G401.6 (cell line): ENCODE data around the gene ABCA12.

Experiments used
- FAIRE-seq: peaks from 2 replicates; lab custom pipeline; 2012; peaks lifted over from hg19 to GRCh38; lab: Jason Lieb, UNC

Gene ABCA12

DNA sequence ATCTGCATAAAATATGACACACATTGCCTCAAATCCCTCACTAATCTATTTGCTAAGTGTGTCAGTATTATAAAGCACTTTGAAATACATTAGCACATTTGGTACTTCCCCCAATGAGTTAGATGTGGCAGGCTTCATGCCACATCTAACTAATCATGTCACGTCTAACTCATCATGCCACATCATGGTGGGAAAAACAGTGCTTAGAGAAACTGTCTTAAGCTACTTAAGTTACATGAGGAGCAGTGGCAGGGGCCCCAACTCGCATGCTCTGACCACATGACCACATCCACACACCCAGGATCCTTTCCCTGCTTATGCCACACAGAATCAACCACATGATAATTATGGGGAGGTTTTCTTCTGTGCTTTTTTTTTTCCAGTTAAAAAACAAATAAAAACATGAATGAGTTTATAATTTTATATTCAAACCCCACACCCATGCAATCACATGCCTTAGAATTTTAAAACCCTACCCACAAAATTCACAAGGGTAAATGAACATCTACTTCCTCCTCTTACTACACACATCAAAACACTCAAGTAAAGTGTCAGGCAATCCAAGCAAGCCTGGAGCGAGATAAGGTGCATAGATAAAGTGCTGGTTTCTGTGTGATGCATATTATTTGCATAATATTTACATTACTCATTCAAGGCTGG lies 1.6 kb downstream of the ABCA12 start:
- FAIRE-seq, result no peak

DNA sequence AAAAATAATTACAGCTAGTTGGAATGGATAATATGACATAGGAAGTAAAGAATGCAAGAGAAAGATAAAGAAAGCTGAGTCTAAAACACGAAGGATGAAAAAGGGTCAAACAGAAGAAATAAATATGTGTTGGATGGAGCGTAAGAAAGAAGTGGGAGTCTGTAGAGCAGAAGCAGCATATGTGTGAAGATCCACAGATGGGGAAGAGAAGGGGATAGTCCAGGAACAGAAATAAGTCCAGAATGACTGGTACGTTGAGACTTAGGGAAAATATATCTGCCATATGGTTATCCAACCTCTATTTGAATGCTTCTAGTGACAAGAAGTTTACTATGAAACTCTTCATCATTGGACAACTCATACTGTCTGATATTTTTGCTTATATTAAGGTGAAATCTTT lies 18.0 kb downstream of the ABCA12 start:
- FAIRE-seq, result no peak

DNA sequence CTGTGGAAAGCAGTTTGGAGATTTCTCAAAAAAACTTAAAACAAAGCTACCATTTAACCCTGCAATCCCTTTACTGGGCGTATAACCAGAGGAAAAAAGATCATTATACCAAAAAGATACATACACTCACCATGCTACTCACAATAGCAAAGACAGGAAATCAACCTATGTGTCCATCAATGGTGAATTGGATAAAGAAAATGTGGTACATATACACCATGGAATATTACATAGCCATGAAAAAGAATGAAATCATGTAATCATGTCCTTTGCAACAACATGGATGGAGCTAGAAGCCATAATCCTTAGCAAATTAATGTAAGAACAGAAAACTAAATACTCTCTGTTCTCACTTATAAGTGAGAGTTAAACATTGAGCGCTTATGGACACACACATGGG lies 18.6 kb downstream of the ABCA12 start:
- no peak for FAIRE-seq

DNA sequence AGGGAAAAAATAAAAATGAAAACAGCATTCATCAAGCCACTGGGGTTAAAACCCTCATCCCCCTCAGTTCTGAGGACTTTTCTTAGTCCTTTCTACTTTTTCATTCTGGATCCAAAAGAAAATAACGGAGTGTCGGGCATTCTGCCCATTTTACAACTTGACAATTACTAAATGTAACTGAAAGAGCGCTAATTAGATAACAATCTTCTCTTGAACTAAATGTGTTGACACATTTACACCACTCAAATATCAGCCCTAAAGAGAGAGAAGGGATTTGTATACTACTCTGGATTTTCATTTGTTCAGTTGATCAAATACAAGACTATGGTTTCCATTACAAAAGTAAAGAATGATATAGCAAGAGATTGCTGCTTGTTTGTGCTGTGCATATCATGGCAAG lies 27.5 kb downstream of the ABCA12 start:
- no peak for FAIRE-seq

DNA sequence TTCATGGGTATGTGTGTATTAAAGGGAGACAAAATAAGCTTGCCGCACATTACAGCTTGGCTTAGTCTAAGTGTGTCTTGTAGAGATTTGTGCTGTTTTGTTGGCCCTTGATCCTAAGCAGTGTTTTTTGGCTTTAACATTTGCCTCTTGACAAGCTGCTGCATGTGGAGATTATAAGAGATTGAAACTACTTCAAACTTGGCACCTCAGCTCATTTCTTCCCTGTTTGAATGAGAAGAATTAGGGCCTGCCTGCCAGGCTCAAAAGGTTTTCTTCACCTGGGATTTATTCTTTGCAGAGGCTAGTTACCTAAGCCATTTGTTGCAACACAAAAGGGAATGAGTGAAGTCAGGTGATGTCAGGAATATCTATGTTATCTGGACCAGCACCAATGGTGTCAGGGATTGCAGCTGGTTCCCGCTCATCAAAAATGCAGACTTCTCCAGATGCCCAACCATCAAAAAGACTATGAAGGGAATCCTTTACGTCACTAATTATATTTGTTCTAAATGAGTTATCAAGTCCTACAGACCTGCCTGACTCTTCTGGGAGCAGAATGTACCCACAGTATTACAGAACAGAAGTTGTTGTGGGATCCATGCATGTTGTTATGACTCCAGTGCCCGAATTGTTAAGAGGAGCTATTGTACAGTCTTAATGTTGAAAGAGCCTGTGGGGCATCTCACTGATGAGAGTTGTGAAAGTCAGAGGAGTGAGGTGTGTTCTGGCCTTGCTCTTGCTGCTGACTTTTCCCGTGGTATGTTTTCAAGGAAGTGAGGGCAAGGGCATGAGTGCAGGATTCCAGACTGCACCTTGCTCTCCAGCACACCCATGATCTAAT lies 31.0 kb downstream of the ABCA12 start:
- no peak for FAIRE-seq

DNA sequence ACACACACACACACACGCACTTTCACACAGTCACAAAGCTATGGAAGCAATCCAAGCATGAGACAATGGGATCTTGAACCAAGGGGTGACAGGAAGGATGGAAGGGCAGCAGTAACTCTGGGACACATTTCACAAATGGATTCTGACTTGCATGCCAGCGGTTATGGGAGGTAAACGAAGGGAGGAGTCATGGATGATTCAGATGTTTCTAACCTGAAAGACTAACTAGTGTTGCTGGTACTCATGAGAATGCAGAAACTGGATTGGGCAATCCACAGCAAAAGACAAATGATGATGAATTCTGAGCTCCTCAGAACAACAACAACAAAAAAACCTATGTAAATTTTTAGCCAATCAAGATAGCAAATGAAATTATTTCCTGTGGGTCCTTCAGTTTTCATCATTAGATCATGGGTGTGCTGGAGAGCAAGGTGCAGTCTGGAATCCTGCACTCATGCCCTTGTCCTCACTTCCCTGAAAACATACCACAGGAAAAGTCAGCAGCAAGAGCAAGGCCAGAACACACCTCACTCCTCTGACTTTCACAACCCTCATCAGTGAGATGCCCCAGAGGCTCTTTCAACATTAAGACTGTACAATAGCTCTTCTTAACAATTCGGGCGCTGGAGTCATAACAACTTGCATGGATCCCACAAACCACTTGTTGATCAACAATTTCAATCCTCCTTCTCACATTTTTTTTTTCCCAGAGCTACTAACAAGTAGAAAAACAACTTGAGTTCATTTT lies 32.6 kb downstream of the ABCA12 start:
- no peak for FAIRE-seq

DNA sequence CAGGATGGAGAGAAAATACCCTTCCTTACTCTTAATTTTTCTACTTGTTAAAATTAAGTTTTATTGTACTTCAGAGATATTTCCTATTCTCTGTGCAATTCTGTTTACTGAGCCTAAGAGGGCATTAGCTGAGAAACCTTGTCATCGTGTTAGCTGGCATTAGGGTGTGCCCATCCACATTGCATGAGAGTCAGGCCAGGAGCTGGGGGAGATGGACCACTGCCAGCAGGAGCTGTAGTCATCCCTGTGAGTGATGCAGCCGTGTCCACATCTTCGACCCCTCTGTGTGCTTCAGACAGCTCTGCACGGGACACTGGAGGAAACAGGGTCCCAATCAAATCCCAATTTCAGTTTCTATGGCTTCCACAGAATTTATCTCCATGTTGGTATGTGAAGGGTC lies 34.2 kb downstream of the ABCA12 start:
- no peak for FAIRE-seq

DNA sequence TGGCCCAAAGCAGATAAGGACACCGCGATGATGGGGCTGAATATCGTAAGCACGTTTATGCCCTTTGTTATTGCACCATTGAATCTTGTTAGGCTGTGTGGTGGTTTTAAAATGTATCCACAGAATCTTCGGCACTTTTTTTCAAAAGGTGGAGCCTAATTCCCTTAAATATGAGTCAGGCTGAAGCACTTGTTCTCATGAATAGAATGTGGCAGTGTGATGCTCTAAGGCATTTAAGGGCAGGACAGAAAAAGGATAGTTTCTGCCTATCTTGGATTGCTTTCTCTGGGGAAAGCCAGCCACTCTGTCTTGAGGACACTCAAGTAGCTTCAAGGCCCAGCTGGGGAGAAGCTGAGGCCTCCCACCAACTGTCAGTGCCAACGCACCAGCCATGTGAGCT lies 39.6 kb downstream of the ABCA12 start:
- no peak for FAIRE-seq

DNA sequence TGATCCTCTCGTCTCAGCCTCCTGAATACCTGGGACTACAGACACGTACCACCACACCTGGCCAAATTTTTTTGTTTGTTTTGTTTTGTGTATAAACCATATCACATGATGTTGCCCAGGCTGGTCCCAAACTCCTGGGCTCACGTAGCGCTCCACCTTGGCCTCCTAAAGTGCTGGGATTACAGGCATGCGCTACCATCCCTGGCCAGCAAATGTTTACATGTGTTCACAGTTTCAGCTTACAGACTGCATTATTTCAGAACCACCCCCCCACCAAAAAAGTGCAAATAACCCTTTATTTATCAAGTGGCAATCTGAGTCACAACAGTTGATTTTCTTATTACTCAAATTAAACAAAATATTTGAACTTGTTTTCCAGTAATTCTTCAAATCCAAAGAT lies 54.3 kb downstream of the ABCA12 start:
- no peak for FAIRE-seq

DNA sequence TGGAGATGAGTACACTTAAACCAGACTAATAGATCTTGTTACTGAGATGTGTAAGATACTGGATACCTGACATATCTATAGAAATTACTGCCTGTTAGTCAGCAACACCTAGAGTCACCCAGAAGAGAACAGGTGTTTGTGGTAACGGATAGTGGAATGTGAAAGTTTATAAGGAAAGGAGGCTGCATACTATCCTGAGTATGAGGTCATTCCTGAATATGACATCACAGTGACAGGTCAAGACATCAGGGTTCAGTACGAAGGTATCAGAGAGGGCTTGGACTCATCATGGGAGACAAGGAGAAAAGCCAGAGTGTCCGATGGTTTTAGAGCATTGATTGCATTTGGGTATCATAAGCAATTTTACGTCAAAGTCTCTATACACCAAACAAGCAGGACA lies 55.3 kb downstream of the ABCA12 start:
- FAIRE-seq, result no peak

DNA sequence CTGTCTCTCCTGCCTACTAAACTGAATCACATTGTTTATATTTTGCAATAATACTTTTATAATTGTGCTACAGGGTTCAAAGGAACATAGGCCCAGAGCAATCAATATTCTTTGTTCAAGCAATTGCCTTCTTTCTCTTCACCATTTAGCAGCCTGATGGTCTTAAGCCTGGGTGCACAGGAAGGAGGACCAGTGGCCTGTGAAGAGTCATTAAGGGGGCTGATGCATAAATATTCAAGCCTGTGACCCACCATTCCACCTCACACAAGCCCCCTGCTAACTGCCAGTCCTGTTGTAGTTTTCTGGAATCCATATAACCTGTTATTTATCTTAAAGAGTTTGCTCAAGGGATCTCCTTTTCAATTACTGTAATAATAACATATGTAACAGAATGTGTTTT lies 56.0 kb downstream of the ABCA12 start:
- FAIRE-seq, result no peak

DNA sequence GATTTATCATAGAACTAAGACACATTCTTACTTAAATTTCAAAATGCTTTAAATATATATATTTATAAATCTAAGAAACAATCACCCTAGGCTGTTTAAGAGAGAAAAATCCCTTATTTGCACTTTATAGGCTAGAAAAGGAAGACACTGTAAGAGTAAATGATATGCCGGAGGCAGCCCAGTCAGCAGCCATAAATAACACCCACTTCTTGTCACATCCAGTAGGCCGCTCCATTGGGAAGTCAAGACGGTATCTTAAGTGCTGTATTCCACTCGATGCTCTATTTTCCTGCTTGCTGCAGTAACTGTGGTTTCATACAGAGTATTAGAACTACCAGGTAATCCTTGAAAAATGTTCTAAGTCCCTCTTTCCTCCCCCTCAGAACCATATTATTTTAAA lies 57.9 kb downstream of the ABCA12 start:
- no peak for FAIRE-seq

DNA sequence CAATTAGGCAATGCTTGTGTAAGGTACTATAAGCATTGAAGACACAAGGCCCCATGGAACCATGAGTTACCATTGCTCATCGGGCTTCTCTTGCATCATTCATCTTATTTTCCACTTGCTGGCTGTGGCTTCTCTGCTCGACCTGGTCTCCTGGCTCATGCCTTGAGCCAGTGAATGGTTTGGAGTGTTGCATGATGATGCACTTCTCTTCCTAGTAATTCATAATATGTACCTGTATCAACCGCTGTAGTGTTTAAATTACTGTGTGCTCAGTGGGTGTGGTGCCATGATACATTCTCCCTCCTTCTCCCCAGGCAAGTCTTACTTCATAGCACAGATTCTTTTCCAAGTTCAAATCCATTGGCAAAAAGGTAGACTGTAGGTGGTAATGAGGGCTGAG lies 66.8 kb downstream of the ABCA12 start:
- no peak for FAIRE-seq

DNA sequence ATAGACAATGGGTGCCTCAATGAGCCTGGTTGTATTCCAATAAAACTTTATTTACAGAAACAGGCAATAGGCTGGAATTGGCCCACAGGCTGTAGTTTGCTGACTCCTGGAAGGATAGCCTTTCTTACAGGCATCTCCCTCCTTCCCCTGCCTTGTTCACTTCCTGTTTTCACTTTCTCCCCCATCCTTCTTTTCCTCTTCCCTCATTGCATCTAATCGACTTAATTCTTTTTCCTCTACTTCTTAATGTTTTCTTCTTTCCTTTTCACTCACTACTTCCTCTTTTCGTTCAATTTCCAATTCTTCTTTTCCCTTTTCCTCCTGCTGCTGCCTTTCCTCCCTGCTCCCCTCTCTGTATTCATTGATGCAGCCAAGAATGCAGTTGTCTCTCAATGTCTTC lies 70.0 kb downstream of the ABCA12 start:
- no peak for FAIRE-seq

DNA sequence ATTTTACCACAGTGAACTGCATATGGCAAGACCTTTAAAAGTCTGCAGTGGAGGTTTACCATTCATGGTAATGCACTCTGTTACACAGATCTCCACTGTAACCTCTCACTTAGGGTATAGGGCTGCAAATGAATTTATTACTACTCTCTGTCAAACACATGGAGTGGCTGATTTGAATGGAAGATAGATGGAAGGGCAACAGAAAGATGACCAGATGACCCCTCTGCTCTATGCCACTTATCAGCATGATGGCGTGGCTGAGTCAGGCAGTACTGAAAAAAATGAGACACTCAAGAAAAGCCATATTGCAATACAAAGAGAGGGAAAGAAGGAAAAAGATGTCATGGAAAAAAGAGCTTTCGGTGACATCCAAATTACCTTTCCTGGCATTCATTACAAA lies 72.3 kb downstream of the ABCA12 start:
- FAIRE-seq, result no peak

DNA sequence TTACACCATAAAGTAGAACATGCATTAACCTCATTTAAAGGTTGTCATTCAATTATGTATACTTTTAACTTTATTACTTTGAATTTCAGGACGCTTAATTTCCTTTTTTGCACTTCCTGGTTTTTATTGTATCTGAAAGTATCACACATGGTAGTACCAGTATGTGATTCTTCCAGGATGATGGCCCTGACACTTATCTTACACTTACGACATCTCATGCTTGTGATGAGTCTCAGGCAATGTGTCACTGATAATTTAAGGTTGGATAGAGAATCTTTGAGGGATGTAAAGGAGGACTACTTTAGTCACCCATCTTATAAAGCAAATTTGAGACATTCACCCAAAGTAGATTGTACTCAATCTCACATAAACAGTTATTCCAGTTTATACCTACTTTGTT lies 74.9 kb downstream of the ABCA12 start:
- FAIRE-seq, result no peak

DNA sequence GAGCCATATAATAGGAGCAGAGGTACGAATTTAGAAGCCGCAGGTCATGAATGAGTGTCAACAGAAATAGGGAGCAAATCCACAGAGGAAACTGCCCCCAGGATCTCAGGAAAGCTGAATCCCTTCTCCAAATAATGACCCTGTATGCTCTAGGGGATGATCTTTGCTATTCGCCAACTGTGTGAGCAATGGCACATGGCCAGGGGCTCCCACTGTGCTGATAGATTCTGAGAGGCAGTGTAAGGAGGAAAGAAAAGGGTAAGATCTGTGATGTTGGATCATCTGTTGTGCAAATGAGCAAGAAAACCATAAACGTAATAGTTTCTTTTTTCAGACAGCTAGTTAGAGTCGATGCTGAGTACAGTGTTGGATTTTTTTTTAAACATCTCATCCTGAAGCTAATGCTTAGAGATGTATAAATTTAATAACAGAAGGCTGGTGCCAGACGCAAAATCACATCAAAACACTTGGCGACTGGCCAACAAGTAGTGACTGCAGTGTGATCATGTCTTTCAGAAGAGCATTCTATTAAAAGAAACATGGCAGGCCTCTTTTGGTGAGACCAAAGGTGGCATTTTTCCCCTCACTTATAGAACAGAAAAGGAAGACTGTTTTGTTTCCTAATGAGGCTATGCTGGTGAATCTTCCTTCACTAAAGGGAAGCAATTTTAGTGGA lies 77.4 kb downstream of the ABCA12 start:
- FAIRE-seq, result no peak

DNA sequence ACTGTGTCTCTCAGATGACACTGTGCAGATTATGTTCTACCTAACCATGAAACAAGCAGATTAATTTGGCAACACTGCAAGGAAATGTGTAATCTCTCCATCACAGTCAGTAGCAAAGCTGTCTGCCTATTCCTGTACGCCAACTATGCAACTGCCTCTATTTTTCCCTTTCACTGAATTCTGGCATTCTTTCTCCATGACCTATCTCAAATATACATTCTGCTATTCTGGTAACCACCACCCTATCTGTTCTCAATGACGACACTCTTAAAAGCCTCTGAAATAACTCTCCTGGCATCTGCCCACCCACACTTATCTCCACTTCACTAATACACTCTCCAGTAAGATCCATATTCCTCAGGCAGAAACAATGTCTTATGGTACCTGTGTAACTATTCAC lies 78.7 kb downstream of the ABCA12 start:
- FAIRE-seq, result no peak

DNA sequence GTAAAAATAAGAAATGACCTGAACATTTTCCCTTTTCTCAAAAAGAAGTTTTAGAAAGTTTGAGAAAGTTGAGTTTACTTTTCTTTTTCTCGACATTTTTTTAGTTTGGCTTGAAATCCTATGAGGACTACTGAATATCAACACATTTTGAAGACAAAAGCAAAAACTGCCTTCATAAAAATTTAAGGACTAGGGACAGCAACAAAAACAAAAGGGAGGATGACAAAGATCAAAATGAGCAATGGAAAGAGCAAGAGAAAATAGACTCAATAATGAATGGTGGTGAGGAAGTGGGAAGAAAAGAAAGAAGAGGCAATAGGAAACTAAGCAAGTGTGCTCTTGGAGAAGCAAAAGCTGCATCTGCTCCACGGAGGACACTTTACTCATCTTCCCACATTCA lies 82.5 kb downstream of the ABCA12 start:
- FAIRE-seq, result no peak

DNA sequence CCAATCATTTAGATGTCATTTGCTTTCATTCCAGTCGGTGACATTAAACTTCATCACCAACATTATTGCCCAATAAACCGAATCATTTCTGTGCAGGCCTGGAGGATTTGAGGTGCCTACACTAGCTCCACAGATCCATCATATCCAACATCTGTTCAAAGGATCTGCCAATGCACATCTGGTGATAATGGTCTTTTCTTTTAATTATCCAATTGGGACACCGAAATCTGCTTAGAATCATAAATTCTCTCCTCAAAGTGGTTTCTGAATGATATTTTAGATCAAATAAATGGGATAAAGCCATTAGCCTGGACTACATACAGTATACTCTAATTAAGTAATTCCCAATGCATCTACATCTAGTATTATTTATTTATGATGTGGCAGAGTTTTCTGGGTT lies 85.6 kb downstream of the ABCA12 start:
- no peak for FAIRE-seq

DNA sequence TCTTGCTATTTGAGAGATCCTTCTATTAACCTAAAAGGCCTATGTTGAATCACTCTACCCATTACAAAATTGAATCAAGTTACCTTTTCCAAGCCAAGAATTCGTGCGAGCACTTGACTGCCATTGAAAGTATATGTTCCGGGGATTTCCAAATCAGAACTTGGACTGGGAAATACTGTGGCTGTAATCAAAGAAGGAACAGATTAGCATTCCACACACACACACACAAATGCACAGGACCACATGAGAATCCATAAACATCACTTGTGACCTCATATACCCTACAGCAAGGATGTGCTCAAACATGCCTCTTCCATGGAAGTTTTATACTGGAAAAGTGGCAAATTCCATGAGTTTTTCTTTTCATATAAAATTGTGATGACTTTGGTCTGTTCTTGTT lies 86.0 kb downstream of the ABCA12 start:
- FAIRE-seq, result no peak

DNA sequence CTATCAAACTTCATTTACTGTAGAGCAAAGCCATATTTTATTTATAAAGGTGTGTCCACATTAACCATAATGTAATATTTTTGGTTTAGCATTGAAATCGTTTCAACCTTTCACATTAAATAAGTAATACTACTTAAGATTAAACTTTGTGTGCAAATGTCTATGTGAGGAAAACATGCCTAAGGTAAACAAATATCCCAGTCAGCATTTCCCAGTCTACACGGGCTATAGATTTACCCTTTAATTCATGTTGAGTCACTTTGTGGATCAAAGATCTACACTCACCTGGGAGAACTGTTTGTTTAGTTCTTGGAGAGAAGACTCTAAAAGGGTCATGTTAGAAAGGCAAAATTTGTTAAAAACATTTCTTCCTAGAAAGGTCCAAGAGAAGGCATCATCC lies 89.1 kb downstream of the ABCA12 start:
- no peak for FAIRE-seq

DNA sequence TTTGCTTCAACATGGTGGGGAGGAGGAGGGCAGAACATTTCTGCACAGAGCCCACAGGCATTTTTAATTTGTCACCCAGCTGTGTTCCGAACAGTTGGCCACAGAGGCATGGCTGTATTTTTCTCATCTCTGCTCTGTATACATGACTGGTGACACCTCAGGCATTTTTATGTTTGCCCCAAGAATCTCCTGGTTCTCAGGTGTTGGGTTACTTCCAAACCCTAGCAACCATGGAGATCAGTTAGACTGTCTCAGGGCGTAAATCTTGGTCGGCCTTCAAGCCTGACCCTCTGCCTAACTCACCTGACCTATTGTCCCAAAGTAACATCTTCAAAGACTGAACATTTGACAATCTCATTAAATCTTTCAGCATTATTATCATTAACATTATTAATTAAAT lies 100.0 kb downstream of the ABCA12 start:
- no peak for FAIRE-seq
